ENCODE results near the gene ANAPC16. TPM values are rescaled to one million over a fixed set of nuclear protein-coding genes. Genes with fewer than 3 reads are reported as not detected.
A peak's percentile ranks its signal among the peaks of the same experiment; 100 is the strongest.

ANAPC16 gene
- polyA plus RNA-seq (209 and 212 TPM in 2 replicates), polyA minus RNA-seq (59.9 and 75.9 TPM in 2 replicates)

GRCh38 chr10:72215611-72216549, at the start of gene ANAPC16, which contains the start of gene ASCC1:
ANAPC16 (plus strand) TSS chr10:72216012; CDS start chr10:72223915, 7,903 bp downstream.
ASCC1 (minus strand) TSS chr10:72216276; CDS start chr10:72213298, 2,978 bp downstream.
- peak; percentile 98 for TF ChIP-seq POLR2AphosphoS5 (IDR thresholded peaks at IDR 0.05)
- TF ChIP-seq MXI1 (conservative IDR thresholded peaks at IDR 0.05; ENCODE audit: poor library complexity, severe bottlenecking) = peak; percentile 93
- no peak for TF ChIP-seq EZH2 (IDR thresholded peaks at IDR 0.05; ENCODE audit: borderline replicate concordance, insufficient read depth, low read length, poor library complexity, severe bottlenecking)
- peak; percentile 74 for TF ChIP-seq EP300 (conservative IDR thresholded peaks at IDR 0.05; ENCODE audit: poor library complexity, severe bottlenecking)
- TF ChIP-seq REST (IDR thresholded peaks at IDR 0.05; ENCODE audit: borderline replicate concordance) = peak; percentile 94
- peak; percentile 74 for TF ChIP-seq SMC3 (conservative IDR thresholded peaks at IDR 0.05; ENCODE audit: poor library complexity)
- TF ChIP-seq RAD21 (conservative IDR thresholded peaks at IDR 0.05) = peak; percentile 71
- peak; percentile 39 for TF ChIP-seq CTCF (IDR thresholded peaks at IDR 0.05; ENCODE audit: poor library complexity, severe bottlenecking)
- peak; percentile 77 for TF ChIP-seq TAF1 (IDR thresholded peaks at IDR 0.05; ENCODE audit: low read depth)
- peak within 1 kb of the TSS; percentile 71 for H3K4me3 ChIP-seq (ENCODE audit: low read length)
- H3F3A ChIP-seq (ENCODE audit: insufficient read depth, low read length, poor library complexity, severe bottlenecking) = no peaks in the 10 kb centered on the region
- no peaks in the 10 kb centered on the region for H3K27me3 ChIP-seq (ENCODE audit: insufficient read depth, low read depth, low read length)
- no peaks in the 10 kb centered on the region for H3K9me2 ChIP-seq (ENCODE audit: insufficient read depth, low read length)
- H4K20me1 ChIP-seq (ENCODE audit: insufficient read depth) = no peaks in the 10 kb centered on the region
- H3K9ac ChIP-seq (ENCODE audit: low read length) = peak within 1 kb of the TSS; percentile 94
- H3K9me3 ChIP-seq (ENCODE audit: low read length) = no peaks in the 10 kb centered on the region
- H2AFZ ChIP-seq (ENCODE audit: low read depth, low read length) = peak within 1 kb of the TSS; percentile 81
- H3K27ac ChIP-seq (ENCODE audit: low read length) = peak within 1 kb of the TSS; percentile 98
- peak within 1 kb of the TSS; percentile 96 for H3K4me2 ChIP-seq (ENCODE audit: low read length)
- no peaks in the 10 kb centered on the region for H3K36me3 ChIP-seq (ENCODE audit: insufficient read depth, low read length)
- peaks cover 16% of the 10 kb centered on the region for H3K79me2 ChIP-seq (replicated peaks; ENCODE audit: insufficient read depth, low read length)

GRCh38 chr10:72167118-72167517, 48.7 kb upstream of the ANAPC16 start:
- Histone ChIP-seq H3K27ac (ENCODE audit: low read length) (no peak overlapping the region), H2AFZ (ENCODE audit: low read depth, low read length) (no peak overlapping the region), H3K9me3 (ENCODE audit: low read length) (no peaks in the 10 kb centered on the region), H3K4me3 (ENCODE audit: low read length) (no peak overlapping the region), H3K36me3 (ENCODE audit: insufficient read depth, low read length) (no peaks in the 10 kb centered on the region), H3K9me2 (ENCODE audit: insufficient read depth, low read length) (no peaks in the 10 kb centered on the region), H3K79me2 (replicated peaks; ENCODE audit: insufficient read depth, low read length) (no peaks in the 10 kb centered on the region), H4K20me1 (ENCODE audit: insufficient read depth) (no peaks in the 10 kb centered on the region), H3F3A (ENCODE audit: insufficient read depth, low read length, poor library complexity, severe bottlenecking) (no peaks in the 10 kb centered on the region), H3K4me2 (ENCODE audit: low read length) (no peak overlapping the region), H3K27me3 (ENCODE audit: insufficient read depth, low read depth, low read length) (no peaks in the 10 kb centered on the region), H3K9ac (ENCODE audit: low read length) (no peak overlapping the region)
- no peak for TF ChIP-seq EZH2 (IDR thresholded peaks at IDR 0.05; ENCODE audit: borderline replicate concordance, insufficient read depth, low read length, poor library complexity, severe bottlenecking)
